Measurements from ENCODE around the gene NAGS.
"Not testable (repeated sequence)": the region's sequence is repeated elsewhere in the genome, so short reads cannot be mapped to it uniquely, and the experiment has no call there.

Gene NAGS

GRCh38 chr17:43986225-43986981 is 18.0 kb upstream of the NAGS start:
- H3K4me3 ChIP-seq (ENCODE audit: low read length): no peak overlapping the region
- no peak for DNase-seq (ENCODE audit: low read depth)
- TF ChIP-seq CTCF (conservative IDR thresholded peaks at IDR 0.05; ENCODE audit: low read depth, low read length): no peak

GRCh38 chr17:43987131-43988021 is 17.0 kb upstream of the NAGS start:
- DNase-seq (ENCODE audit: low read depth): no peak
- no peak for TF ChIP-seq CTCF (conservative IDR thresholded peaks at IDR 0.05; ENCODE audit: low read depth, low read length)
- no peak overlapping the region for H3K4me3 ChIP-seq (ENCODE audit: low read length)

GRCh38 chr17:43988301-43988700 is 16.1 kb upstream of the NAGS start:
- no peak overlapping the region for H3K4me3 ChIP-seq (ENCODE audit: low read length)
- TF ChIP-seq CTCF (conservative IDR thresholded peaks at IDR 0.05; ENCODE audit: low read depth, low read length): no peak
- DNase-seq (ENCODE audit: low read depth): no peak

- H3K4me3 ChIP-seq (ENCODE audit: low read length): no peak overlapping the region
- TF ChIP-seq CTCF (conservative IDR thresholded peaks at IDR 0.05; ENCODE audit: low read depth, low read length): no peak
- no peak for DNase-seq (ENCODE audit: low read depth)
Measured at GRCh38 chr17:43992641-43993040, 11.8 kb upstream of the NAGS start.

GRCh38 chr17:43994272-43995149 is 9.9 kb upstream of the NAGS start:
- H3K4me3 ChIP-seq (ENCODE audit: low read length): peak overlapping the region; percentile 33
- TF ChIP-seq CTCF (conservative IDR thresholded peaks at IDR 0.05; ENCODE audit: low read depth, low read length): peak; percentile 85
- DNase-seq (ENCODE audit: low read depth): no peak

- H3K4me3 ChIP-seq (ENCODE audit: low read length): no peak overlapping the region
- no peak for TF ChIP-seq CTCF (conservative IDR thresholded peaks at IDR 0.05; ENCODE audit: low read depth, low read length)
- DNase-seq (ENCODE audit: low read depth): no peak
Measured at GRCh38 chr17:43995150-43995471, 9.3 kb upstream of the NAGS start.

- DNase-seq (ENCODE audit: low read depth); H3K4me3 ChIP-seq (ENCODE audit: low read length): not testable (repeated sequence)
Measured at GRCh38 chr17:43997180-43997579, 7.2 kb upstream of the NAGS start.
